Measurements from ENCODE around the gene TCIRG1. TPM values are rescaled to one million over a fixed set of nuclear protein-coding genes. Genes with fewer than 3 reads are reported as not detected.

TCIRG1 gene
- total RNA-seq, 2 experiments from 2014 or later: 199 to 201 TPM

DNA sequence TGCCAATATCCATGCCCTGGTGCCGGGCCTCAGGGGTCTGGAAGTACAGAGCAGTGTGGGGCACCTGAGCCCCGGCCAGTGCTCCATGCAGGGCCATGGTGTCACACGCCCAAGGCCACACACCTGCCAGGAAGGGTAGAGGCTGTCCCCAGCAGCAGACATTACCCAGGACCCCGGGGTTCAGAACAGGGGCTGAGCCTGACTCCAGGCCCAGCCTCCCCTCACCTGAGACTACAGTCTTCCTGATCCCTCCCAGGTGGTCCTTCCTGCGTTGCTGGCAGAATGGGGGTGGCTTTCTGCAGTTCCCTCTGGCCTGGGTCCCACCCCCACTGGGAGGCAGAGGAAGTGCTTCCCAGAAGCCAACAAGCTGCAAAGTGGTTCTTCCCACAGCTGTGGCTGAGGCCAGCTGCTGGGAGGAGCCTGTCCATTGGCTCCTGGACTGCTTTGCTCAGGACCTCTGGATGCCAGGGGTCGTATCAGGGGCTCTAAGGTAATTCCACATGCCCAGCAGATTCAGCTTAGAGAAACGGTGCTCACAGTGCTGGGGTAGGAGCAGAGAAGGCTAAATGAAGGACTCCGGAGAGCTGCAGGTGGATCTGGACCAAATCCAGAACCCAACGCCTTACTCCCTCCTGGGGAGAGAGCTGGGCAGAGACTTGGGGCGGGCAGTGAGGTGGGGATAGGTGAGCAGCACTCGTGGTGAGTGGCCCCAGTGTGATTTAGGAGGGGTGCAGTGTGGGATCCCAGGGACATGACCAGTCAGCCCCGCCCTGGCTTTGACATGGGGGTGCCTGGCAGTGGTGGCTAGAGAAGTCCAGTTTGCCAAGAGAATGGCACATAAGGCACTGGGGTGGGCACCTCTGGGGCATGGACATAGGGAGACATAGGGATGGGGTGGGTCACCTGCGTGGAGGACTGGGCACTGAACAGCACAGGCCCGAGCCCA, 12.6 kb downstream of the TCIRG1 start:
- H3K4me3 ChIP-seq (ENCODE audit: low read depth, low read length, poor library complexity, severe bottlenecking): no peak overlapping the region
- TF ChIP-seq CTCF (conservative IDR thresholded peaks at IDR 0.05; ENCODE audit: low read length) (no peak), EZH2phosphoT487 (IDR thresholded peaks at IDR 0.05; ENCODE audit: borderline replicate concordance, low read depth, low read length) (no peak)
- no peaks in the 10 kb centered on the region for H3K9me2 ChIP-seq (ENCODE audit: insufficient read depth, low read length)
- H3K4me2 ChIP-seq (ENCODE audit: low read length): no peak overlapping the region
- H3K9me3 ChIP-seq (ENCODE audit: low read length): no peaks in the 10 kb centered on the region
- H2AFZ ChIP-seq (ENCODE audit: low read length): no peak overlapping the region
- POLR2A ChIA-PET: no interaction called here
- no peaks in the 10 kb centered on the region for H4K20me1 ChIP-seq (ENCODE audit: insufficient read depth, low read length)
- no peak for DNase-seq (ENCODE audit: low spot score)
- peaks cover 61% of the 10 kb centered on the region for H3K36me3 ChIP-seq (ENCODE audit: insufficient read depth, low read length)
- intact Hi-C loops (cut with micrococcal nuclease; ENCODE audit: unreplicated experiment): no loop called here
- H3K79me2 ChIP-seq (ENCODE audit: insufficient read depth, low read depth, low read length): no peaks in the 10 kb centered on the region
- no TSS peak for BruUV-seq (replicated peaks)
- CTCF ChIA-PET (ENCODE audit: unreplicated experiment): no interaction called here
- H3K4me1 ChIP-seq (ENCODE audit: insufficient read depth, low read length, poor library complexity, severe bottlenecking): no peaks in the 10 kb centered on the region
- no peak overlapping the region for H3K27ac ChIP-seq (ENCODE audit: low read depth, low read length, poor library complexity, severe bottlenecking)

- CTCF ChIA-PET (ENCODE audit: unreplicated experiment): no interaction called here
- DNase-seq (ENCODE audit: low spot score): no peak
- intact Hi-C loops (cut with micrococcal nuclease; ENCODE audit: unreplicated experiment): no loop called here
- no peaks in the 10 kb centered on the region for H3K9me3 ChIP-seq (ENCODE audit: low read length)
- peaks cover 59% of the 10 kb centered on the region for H3K36me3 ChIP-seq (ENCODE audit: insufficient read depth, low read length)
- no peak overlapping the region for H3K27ac ChIP-seq (ENCODE audit: low read depth, low read length, poor library complexity, severe bottlenecking)
- H3K4me3 ChIP-seq (ENCODE audit: low read depth, low read length, poor library complexity, severe bottlenecking): no peak overlapping the region
- TF ChIP-seq EZH2phosphoT487 (IDR thresholded peaks at IDR 0.05; ENCODE audit: borderline replicate concordance, low read depth, low read length): no peak
- TF ChIP-seq CTCF (conservative IDR thresholded peaks at IDR 0.05; ENCODE audit: low read length): no peak
- no peak overlapping the region for H2AFZ ChIP-seq (ENCODE audit: low read length)
- no peaks in the 10 kb centered on the region for H4K20me1 ChIP-seq (ENCODE audit: insufficient read depth, low read length)
- H3K9me2 ChIP-seq (ENCODE audit: insufficient read depth, low read length): no peaks in the 10 kb centered on the region
- H3K79me2 ChIP-seq (ENCODE audit: insufficient read depth, low read depth, low read length): no peaks in the 10 kb centered on the region
- no peaks in the 10 kb centered on the region for H3K4me1 ChIP-seq (ENCODE audit: insufficient read depth, low read length, poor library complexity, severe bottlenecking)
- BruUV-seq (replicated peaks): no TSS peak
- no peak overlapping the region for H3K4me2 ChIP-seq (ENCODE audit: low read length)
- POLR2A ChIA-PET: no interaction called here
These were observed 13.5 kb downstream of the TCIRG1 start for GRCh38 chr11:68052137-68052873.

All from OCI-LY7 (cell line).